Immature natural killer cell (primary cell): ENCODE results near the gene NRTN. TPM values are rescaled to one million over a fixed set of nuclear protein-coding genes. Genes with fewer than 3 reads are reported as not detected.
"Not testable (repeated sequence)": the region's sequence is repeated elsewhere in the genome, so short reads cannot be mapped to it uniquely, and the experiment has no call there.

ENCODE experiments used
- DNase-seq, 3 donors: peaks; one replicate each; pipeline ENCODE4 v3.0.0; 2022; ENCODE audit warnings: mixed read lengths in 1 of 3
- H3K27ac Mint-ChIP-seq, 6 donors: one replicate each; pipeline ENCODE4 v1.8.0; 2020; ENCODE audit warnings: mixed read lengths in 6 of 6, mild to moderate bottlenecking in 5 of 6, inconsistent platforms in 4 of 6, moderate library complexity in 3 of 6
- H3K27me3 Mint-ChIP-seq, 3 donors: one replicate each; pipeline ENCODE4 v1.8.0; 2020 to 2021; ENCODE audit warnings: low read depth in 3 of 3, mild to moderate bottlenecking in 3 of 3, mixed read lengths in 3 of 3, moderate library complexity in 3 of 3, inconsistent platforms in 1 of 3
- H3K36me3 Mint-ChIP-seq, 3 donors: one replicate each; pipeline ENCODE4 v1.8.0; 2020; ENCODE audit warnings: mixed read lengths in 3 of 3, inconsistent platforms in 2 of 3, mild to moderate bottlenecking in 2 of 3
- H3K4me1 Mint-ChIP-seq, 2 donors: one replicate each; pipeline ENCODE4 v1.8.0; 2020; ENCODE audit warnings: inconsistent platforms in 2 of 2, mild to moderate bottlenecking in 2 of 2, mixed read lengths in 2 of 2, moderate library complexity in 1 of 2
- H3K4me3 Mint-ChIP-seq, 5 donors: one replicate each; pipeline ENCODE4 v1.8.0; 2020; ENCODE audit warnings: mild to moderate bottlenecking in 5 of 5, mixed read lengths in 5 of 5, inconsistent platforms in 3 of 5, moderate library complexity in 3 of 5
- H3K9me3 Mint-ChIP-seq, 6 donors: one replicate each; pipeline ENCODE4 v1.8.0; 2020; ENCODE audit warnings: mild to moderate bottlenecking in 6 of 6, mixed read lengths in 6 of 6, inconsistent platforms in 4 of 6, moderate library complexity in 3 of 6
- polyA plus RNA-seq, 3 donors: library from polyadenylated mRNA; unstranded; fragments of 300-500 nt; fragmentation: Illumina TruSeq; gene quantifications; one replicate each; pipeline ENCODE4 v1.2.3, GENCODE V29; 2021

The NRTN gene
- under 1 TPM in 1 of 3 donors, not detected in 2; 0.56 TPM for polyA plus RNA-seq

GRCh38 chr19:5804516-5805461 is at the start of gene NRTN:
TSS of gene NRTN (plus strand) at chr19:5805067. CDS start at chr19:5824166, 19,099 bp downstream.
- H3K9me3 Mint-ChIP-seq = peaks cover 0 to 2% (median 0%) of the 10 kb centered on the region in 6 donors
- peak within 1 kb of the TSS in 3 of 6 donors; percentile 16 to 84 (median 76) for H3K27ac Mint-ChIP-seq

GRCh38 chr19:5762608-5763217 is 42.2 kb upstream of the NRTN start:
- no peaks in the 10 kb centered on the region for H3K4me1 Mint-ChIP-seq
- no peak for DNase-seq
- H3K27ac Mint-ChIP-seq = no peak overlapping the region
- no peaks in the 10 kb centered on the region for H3K9me3 Mint-ChIP-seq
- no peak overlapping the region for H3K4me3 Mint-ChIP-seq
- no peaks in the 10 kb centered on the region for H3K27me3 Mint-ChIP-seq
- H3K36me3 Mint-ChIP-seq = no peaks in the 10 kb centered on the region

More at GRCh38 chr19:5804516-5805461, at the start of gene NRTN:
- DNase-seq = no peak
- H3K4me3 Mint-ChIP-seq = peak within 1 kb of the TSS; percentile 54 to 75 (median 61)
- H3K27me3 Mint-ChIP-seq = peaks cover 14 to 21% (median 19%) of the 10 kb centered on the region in 3 donors
- H3K4me1 Mint-ChIP-seq = peaks cover 8 to 21% of the 10 kb centered on the region in 2 donors
- no peaks in the 10 kb centered on the region for H3K36me3 Mint-ChIP-seq

GRCh38 chr19:5765220-5765619 is 39.6 kb upstream of the NRTN start:
- Mint-ChIP-seq H3K9me3 (no peaks in the 10 kb centered on the region), H3K27me3 (peaks cover 0 to 2% (median 0%) of the 10 kb centered on the region in 3 donors), H3K4me1 (no peaks in the 10 kb centered on the region), H3K27ac (no peak overlapping the region), H3K36me3 (no peaks in the 10 kb centered on the region), H3K4me3 (no peak overlapping the region)
- DNase-seq = no peak

- DNase-seq = no peak
- H3K4me3 Mint-ChIP-seq = no peak overlapping the region
- H3K36me3 Mint-ChIP-seq = no peaks in the 10 kb centered on the region
- H3K9me3 Mint-ChIP-seq = no peaks in the 10 kb centered on the region
- no peak overlapping the region for H3K27ac Mint-ChIP-seq
- H3K4me1 Mint-ChIP-seq = no peaks in the 10 kb centered on the region
- H3K27me3 Mint-ChIP-seq = peaks cover 0 to 4% (median 0%) of the 10 kb centered on the region in 3 donors
Observed at GRCh38 chr19:5767949-5768348, 36.9 kb upstream of the NRTN start.

- DNase-seq = no peak
- Mint-ChIP-seq H3K27me3 (peaks cover 0 to 4% (median 2%) of the 10 kb centered on the region in 3 donors), H3K4me1 (no peaks in the 10 kb centered on the region), H3K36me3 (no peaks in the 10 kb centered on the region), H3K9me3 (no peaks in the 10 kb centered on the region), H3K4me3 (no peak overlapping the region), H3K27ac (no peak overlapping the region)
Observed at GRCh38 chr19:5772416-5772815, 32.5 kb upstream of the NRTN start.

- no peak overlapping the region for H3K4me3 Mint-ChIP-seq
- H3K36me3 Mint-ChIP-seq = no peaks in the 10 kb centered on the region
- H3K27me3 Mint-ChIP-seq = peaks cover 0 to 2% (median 2%) of the 10 kb centered on the region in 3 donors
- DNase-seq = no peak
- H3K27ac Mint-ChIP-seq = no peak overlapping the region
- H3K9me3 Mint-ChIP-seq = no peaks in the 10 kb centered on the region
- no peaks in the 10 kb centered on the region for H3K4me1 Mint-ChIP-seq
Observed at GRCh38 chr19:5773276-5773675, 31.6 kb upstream of the NRTN start.

DNA sequence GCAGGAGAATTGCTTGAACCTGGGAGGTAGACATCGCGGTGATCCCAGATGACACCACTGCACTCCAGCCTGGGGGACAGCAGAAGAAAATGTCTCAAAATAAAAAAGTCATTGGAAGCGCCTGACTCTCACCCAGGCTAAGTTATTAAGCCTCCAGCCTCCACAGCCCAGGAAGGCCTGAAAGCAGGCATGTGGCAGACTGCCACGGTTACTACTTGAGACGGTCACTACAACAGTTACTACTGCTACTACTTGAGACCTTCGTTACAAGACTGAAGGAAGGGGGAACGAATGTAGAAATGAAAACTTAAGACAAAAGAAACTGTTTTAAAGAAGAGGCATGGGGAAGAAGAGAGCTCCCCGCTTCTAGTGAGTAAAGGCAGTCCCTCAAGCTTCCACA is 29.9 kb upstream of the NRTN start:
- Mint-ChIP-seq H3K4me3 (no peak overlapping the region), H3K4me1 (no peaks in the 10 kb centered on the region), H3K27ac (no peak overlapping the region), H3K27me3 (peaks cover 0 to 2% (median 2%) of the 10 kb centered on the region in 3 donors), H3K9me3 (no peaks in the 10 kb centered on the region), H3K36me3 (no peaks in the 10 kb centered on the region)
- DNase-seq = no peak

GRCh38 chr19:5775668-5776309 is 29.1 kb upstream of the NRTN start:
- no peaks in the 10 kb centered on the region for H3K4me1 Mint-ChIP-seq
- no peak for DNase-seq
- no peak overlapping the region for H3K4me3 Mint-ChIP-seq
- H3K27me3 Mint-ChIP-seq = peaks cover 0 to 2% (median 2%) of the 10 kb centered on the region in 3 donors
- no peaks in the 10 kb centered on the region for H3K9me3 Mint-ChIP-seq
- H3K36me3 Mint-ChIP-seq = no peaks in the 10 kb centered on the region
- H3K27ac Mint-ChIP-seq = no peak overlapping the region

GRCh38 chr19:5778402-5778801 is 26.5 kb upstream of the NRTN start:
- no peaks in the 10 kb centered on the region for H3K4me1 Mint-ChIP-seq
- DNase-seq = no peak
- no peak overlapping the region for H3K4me3 Mint-ChIP-seq
- H3K27ac Mint-ChIP-seq = no peak overlapping the region
- peaks cover 0 to 2% (median 0%) of the 10 kb centered on the region in 3 donors for H3K27me3 Mint-ChIP-seq
- H3K9me3 Mint-ChIP-seq = no peaks in the 10 kb centered on the region
- H3K36me3 Mint-ChIP-seq = no peaks in the 10 kb centered on the region

DNA sequence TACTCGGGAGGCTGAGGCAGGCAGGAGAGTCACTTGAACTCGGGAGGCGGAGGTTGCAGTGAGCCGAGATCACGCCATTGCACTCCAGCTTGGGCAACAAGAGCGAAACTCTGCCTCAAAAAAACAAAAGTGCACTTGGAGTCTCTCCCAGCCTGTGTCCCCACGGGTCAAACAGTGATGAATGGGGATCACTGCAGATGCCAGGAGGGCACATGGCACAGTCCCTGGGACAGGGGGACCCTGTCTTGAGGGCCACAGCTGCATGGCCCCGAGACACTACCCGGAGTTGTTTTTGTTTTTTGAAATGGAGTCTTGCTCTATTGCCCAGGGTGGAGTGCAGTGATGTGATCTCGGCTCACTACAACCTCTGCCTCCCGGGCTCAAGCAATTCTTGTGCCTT is 24.0 kb upstream of the NRTN start:
- not testable (repeated sequence) for H3K9me3 Mint-ChIP-seq, H3K27ac Mint-ChIP-seq, H3K4me1 Mint-ChIP-seq, H3K27me3 Mint-ChIP-seq, H3K4me3 Mint-ChIP-seq, DNase-seq, H3K36me3 Mint-ChIP-seq

- H3K4me1 Mint-ChIP-seq = no peaks in the 10 kb centered on the region
- DNase-seq = no peak
- H3K9me3 Mint-ChIP-seq = no peaks in the 10 kb centered on the region
- H3K27me3 Mint-ChIP-seq = peaks cover 3 to 9% (median 3%) of the 10 kb centered on the region in 3 donors
- no peak overlapping the region for H3K4me3 Mint-ChIP-seq
- no peak overlapping the region for H3K27ac Mint-ChIP-seq
- peaks cover 4 to 6% (median 5%) of the 10 kb centered on the region in 3 donors for H3K36me3 Mint-ChIP-seq
Observed at GRCh38 chr19:5782322-5782721, 22.5 kb upstream of the NRTN start.

DNA sequence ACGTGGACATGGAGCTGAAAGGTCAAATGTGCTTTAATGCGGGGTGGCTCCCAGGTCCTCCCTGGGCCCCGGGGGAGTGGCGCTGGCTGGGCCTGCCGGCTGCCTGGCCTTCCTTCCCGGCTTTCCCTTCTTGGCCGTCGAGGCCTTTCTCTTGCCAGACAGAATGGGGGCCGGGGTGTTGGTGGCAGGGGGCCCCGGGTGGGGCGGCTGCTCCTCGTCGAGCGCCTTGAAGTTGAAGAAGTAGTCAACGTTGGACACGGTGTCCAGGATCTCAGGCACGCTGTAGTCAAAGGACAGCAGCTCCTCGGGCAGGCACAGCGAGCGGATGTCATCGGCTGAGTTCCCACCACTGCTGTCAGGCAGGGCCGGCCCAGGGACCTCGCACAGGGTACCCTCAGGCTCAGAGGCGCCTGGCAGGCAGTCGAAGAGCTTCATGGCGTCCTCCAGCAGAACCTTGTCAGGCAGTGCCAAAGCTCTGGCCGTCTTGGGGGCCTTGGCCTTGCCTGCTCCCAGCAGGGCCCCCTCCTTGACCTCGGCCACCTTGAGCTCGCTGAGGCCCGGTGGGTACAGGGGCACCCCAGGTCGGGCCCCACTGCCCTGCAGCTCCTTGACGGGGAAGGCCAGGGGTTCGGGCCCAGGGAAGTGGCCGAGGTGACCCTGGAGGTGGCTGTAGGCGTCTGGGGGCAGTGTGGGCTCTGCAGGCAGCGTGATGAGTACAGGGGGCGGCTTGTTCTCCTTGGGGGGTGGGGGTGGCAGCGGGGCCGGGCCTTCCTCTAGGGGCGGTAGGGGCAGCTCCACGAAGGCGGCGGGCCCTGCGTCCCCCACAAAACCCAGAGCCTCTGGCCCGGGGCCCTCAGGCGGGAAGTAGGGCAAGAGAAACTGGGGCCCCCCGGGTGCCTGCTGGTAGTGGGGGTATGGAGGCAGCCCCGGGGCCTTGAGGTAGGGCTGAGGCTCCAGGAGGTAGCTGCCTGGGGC is 21.6 kb upstream of the NRTN start:
- DNase-seq = no peak
- Mint-ChIP-seq H3K9me3 (no peaks in the 10 kb centered on the region), H3K4me3 (no peak overlapping the region), H3K27me3 (peaks cover 3 to 9% (median 5%) of the 10 kb centered on the region in 3 donors), H3K36me3 (peaks cover 4 to 6% (median 6%) of the 10 kb centered on the region in 3 donors), H3K4me1 (no peaks in the 10 kb centered on the region), H3K27ac (no peak overlapping the region)

GRCh38 chr19:5784581-5785147 is 20.2 kb upstream of the NRTN start, which contains the start of gene PRR22:
TSS of gene PRR22 (minus strand) at chr19:5784746. CDS start at chr19:5784660, 86 bp downstream.
- Mint-ChIP-seq H3K4me3 (no peak within 1 kb of the TSS), H3K27ac (no peak within 1 kb of the TSS), H3K9me3 (no peaks in the 10 kb centered on the region), H3K36me3 (peaks cover 4 to 9% (median 9%) of the 10 kb centered on the region in 3 donors), H3K4me1 (peaks cover 0 to 2% of the 10 kb centered on the region in 2 donors), H3K27me3 (peaks cover 3 to 10% (median 7%) of the 10 kb centered on the region in 3 donors)
- no peak for DNase-seq
